AG09319 (cell line): ENCODE measurements around the gene AMBP.

ENCODE experiments used
- DNase-seq: peaks from one replicate; pipeline ENCODE4 v3.0.0-alpha.2; 2010; ENCODE audit warnings: low read depth; ENCODE audit errors: extremely low read depth
- TF ChIP-seq, protein P1 (sequence below): IDR thresholded peaks from 2 replicates; pipeline ENCODE4 v1.5.1; 2011; ENCODE audit warnings: low read depth, mild to moderate bottlenecking, inconsistent platforms, low read length, moderate library complexity

The AMBP gene

DNA sequence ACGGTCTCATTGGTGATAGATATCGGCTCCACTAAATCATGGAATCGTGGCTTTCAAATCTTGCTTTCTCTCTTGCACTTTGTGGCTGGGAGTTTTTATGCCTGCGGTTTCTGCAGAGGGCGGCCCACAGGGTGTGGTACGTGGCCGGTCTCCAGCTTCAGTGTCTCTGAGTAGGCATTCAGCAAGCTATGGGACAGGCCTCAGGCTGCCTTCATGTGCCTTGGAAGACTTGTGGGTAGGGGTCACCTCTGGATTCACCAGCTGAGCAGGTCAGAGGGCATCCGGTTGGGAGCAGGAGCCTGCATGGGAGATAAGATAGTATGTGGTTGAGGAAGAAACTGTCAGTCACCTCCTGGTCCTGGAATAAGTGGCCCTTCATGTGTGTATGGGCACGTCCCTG lies 47.7 kb downstream of the AMBP start:
- TF ChIP-seq, protein P1, sequence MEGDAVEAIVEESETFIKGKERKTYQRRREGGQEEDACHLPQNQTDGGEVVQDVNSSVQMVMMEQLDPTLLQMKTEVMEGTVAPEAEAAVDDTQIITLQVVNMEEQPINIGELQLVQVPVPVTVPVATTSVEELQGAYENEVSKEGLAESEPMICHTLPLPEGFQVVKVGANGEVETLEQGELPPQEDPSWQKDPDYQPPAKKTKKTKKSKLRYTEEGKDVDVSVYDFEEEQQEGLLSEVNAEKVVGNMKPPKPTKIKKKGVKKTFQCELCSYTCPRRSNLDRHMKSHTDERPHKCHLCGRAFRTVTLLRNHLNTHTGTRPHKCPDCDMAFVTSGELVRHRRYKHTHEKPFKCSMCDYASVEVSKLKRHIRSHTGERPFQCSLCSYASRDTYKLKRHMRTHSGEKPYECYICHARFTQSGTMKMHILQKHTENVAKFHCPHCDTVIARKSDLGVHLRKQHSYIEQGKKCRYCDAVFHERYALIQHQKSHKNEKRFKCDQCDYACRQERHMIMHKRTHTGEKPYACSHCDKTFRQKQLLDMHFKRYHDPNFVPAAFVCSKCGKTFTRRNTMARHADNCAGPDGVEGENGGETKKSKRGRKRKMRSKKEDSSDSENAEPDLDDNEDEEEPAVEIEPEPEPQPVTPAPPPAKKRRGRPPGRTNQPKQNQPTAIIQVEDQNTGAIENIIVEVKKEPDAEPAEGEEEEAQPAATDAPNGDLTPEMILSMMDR = no peak
- no peak for DNase-seq

DNA sequence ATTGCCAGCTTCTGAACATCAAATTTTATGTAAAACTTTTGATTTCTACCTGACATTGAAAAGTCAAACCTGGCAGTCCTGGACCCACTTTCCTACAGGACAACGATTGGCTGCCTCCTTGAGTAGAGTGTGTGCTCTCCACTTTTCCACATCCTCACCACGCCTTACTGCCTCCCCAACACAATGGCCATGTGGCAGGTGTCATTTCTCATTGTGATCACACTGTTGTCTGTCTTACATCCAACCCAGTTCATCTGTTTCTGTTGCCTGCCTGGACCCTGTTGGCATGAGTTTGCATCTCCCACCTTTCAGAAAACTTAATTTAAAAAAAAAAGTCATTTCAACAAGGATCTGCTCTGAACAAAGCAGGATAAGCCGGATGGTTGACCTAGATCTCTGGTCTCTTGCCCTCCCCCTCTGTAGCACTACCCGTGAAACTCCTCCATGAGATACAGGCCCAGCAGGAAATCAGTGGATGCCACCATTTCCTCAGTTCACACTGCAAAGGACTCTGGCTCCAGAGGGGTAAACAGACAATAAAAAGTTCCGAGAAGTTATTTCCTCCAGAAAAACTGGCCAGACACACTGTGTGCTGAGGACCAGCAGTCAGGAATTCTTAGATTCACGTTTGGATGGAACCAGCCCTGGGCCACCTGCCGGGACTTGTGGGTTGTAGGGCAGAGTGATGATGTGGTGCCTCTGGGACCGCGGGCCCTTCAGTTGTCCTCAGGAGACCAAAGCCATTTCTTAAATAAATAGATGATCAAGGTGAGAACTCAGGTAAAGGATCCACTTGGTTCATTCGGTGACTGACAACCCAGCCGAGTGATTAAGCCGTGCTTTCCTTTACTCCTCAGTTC lies 48.6 kb downstream of the AMBP start:
- no peak for DNase-seq
- TF ChIP-seq, protein P1 = no peak

DNA sequence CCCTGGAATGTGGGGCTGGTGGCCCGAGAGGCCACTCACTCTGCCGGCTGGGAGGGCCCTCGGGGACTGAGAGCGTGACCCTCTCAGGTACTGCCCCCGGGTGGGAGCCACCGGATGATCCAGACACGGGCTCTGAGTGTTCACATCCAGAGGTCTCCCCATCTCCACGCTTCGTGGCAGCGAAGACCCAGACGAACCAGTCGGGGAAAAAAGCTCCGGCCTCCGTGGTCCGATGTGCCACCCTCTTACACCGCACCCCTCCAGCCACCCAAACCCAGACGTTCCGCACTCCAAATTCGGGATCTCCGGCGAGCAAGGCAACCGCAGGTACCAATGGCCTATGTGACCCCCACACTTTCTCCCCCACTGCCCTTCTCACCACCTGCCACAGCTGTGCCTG lies 49.5 kb downstream of the AMBP start:
- DNase-seq = no peak
- TF ChIP-seq, protein P1 = no peak

DNA sequence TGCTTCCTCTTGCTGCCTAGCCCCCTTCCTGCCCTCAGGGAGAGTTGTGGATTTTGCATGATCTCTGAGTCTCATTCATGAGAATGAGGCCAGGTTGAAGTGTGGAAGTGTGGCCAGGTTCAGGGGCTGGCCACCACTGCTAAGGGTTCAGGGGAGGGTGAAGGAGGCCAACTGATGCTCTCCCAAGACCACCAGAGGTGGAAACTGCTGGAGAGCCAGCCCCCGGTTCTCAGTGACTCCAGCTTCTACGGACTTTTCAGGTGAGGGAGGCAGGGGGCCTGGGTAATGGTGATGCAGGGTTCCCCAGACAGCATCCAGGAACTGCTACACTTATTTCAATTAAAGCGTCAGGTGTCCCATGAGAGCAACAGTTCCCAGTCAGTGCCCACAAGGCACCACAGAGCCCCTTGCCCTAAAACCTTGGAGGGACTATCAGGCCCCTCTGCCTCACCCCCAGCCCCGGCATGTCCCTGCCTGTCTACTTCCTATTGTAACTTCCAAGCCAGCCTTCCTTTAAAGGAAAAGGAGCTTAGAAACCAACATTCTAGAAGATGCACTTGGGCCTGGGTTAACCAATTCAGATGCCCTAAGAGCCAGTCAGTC lies 50.1 kb downstream of the AMBP start:
- DNase-seq = no peak
- TF ChIP-seq, protein P1 = no peak

DNA sequence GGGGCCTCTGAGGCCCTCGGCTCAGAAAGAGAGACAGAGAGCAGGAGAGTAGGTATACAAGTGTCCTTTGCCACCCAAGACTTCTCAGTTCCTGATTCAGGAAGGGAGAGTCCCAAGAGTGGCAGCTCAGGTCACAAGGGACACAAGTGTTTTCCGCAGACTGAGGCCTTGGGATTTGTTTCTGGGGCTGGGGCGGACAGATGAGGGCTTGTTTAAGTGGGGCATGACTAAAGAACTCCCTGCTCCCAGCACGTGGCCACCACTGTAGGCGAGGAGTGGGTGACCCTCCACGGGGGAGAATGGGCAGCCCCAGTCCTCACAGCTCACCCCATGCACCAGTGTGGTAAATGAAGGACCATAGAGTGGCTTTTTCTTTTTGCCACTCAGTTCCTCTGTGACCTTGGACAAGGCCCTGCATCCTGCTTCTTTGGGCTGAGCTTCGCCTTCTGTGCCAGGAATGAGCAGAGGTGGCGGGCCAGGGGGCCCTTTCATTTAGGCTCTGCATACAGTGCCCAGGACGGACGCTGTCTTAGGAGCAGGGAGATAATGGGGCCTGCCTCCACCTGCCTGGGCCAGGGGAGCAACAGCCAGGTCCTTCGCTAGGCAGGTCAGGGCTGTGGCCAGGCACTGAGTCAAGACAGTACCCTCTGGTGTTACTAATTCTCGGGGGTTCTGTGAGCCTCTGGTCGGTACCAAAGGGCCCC lies 50.8 kb downstream of the AMBP start:
- TF ChIP-seq, protein P1 = no peak
- no peak for DNase-seq

DNA sequence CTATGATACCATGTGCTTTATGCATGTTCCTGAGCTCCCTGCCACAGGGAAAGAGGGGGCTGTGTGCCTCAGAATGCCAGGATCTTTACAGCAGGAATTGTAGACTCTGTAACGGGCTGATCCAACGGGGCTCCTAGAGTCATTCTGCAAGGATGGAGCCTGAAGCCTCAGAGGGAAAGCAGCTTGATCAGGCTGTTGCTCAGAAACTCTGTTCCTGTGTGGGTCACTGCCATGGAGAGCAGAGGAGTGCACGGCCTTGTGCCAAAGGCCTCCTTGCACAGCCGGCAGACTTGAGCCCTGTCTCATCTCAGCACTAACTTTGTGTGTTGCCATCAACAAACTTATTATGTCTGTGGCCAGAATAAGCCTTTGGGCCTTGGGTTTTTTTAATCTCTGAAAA lies 51.8 kb downstream of the AMBP start:
- TF ChIP-seq, protein P1 = no peak
- DNase-seq = no peak

DNA sequence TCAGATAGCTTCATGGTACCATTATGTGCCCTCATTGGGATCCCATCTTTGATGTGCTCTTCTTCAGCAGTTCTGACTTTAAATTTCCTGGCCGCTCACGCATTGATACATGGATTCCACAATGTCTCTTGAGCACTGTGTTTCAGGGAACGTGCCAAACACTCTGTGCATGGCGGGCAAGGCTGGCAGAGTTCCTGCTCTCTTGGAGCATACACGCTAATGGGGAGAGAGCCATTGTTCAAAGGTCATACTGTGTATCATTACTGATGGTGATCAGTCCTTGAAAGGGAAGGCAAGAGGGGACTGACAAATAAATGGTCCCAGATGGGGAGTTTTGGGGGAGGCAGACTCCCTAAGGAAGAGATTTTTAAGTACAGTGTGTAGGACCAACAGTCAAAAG lies 52.3 kb downstream of the AMBP start:
- TF ChIP-seq, protein P1 = no peak
- DNase-seq = no peak
